Heart left ventricle (tissue), 13 donors: ENCODE data around the gene KLF15.

Experiments used
- POLR2A ChIP-seq, 2 donors: fragments of 450-650 bp; IDR thresholded peaks; one replicate each; pipeline ENCODE4 v1.6.1; 2017; ENCODE audit warnings: antibody characterized with exemption in 2 of 2, mild to moderate bottlenecking in 2 of 2, moderate library complexity in 2 of 2
- TF ChIP-seq, protein P1 (sequence below), 12 donors: fragments of 200-600 bp; sonication (generic) in 4 of 12; IDR thresholded peaks; one replicate each; pipeline versions ENCODE4 v1.5.0 to v1.8.0; 2018 to 2022; ENCODE audit warnings: antibody characterized with exemption in 12 of 12, mild to moderate bottlenecking in 5 of 12
- donor health status: ischemic (EF 13 %, LVEDD 7.1; RV severe dilation, severe dysfunction).
- donor health status: DM: no; HTN: yes; CAD: no.
- donor health status: DM: no; HTN: no; CAD: no.
- donor health status: ischemic (EF 25% LVEDD 6.9; RV normal size, moderate dysfunction).
- donor health status: ischemic (EF 25% LVEDD 5.7; RV mildly dilated, moderate dysfunction).
- donor health status: ischemic (EF 35%, LVEDD 5.7; RV mildly dilated, moderate dysfunction).
- donor health status: nonischemic (EF 11% LVEDD 7.7; RV severe dilation, severe dysfunction).
- donor health status: DM: yes; HTN: yes; CAD: no.
- donor health status: PGD.
- donor health status: ischemic (EF 29% LVEDD 5.4; RV normal size, mild dysfunction).
- donor health status: nonischemic (EF 23%, LVEDD 6.1; RV moderate dilation, normal function).

- TF ChIP-seq POLR2A (IDR thresholded peaks at IDR 0.05) = no peak
- TF ChIP-seq, protein P1, sequence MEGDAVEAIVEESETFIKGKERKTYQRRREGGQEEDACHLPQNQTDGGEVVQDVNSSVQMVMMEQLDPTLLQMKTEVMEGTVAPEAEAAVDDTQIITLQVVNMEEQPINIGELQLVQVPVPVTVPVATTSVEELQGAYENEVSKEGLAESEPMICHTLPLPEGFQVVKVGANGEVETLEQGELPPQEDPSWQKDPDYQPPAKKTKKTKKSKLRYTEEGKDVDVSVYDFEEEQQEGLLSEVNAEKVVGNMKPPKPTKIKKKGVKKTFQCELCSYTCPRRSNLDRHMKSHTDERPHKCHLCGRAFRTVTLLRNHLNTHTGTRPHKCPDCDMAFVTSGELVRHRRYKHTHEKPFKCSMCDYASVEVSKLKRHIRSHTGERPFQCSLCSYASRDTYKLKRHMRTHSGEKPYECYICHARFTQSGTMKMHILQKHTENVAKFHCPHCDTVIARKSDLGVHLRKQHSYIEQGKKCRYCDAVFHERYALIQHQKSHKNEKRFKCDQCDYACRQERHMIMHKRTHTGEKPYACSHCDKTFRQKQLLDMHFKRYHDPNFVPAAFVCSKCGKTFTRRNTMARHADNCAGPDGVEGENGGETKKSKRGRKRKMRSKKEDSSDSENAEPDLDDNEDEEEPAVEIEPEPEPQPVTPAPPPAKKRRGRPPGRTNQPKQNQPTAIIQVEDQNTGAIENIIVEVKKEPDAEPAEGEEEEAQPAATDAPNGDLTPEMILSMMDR (IDR thresholded peaks at IDR 0.05) = no peak
Measured at GRCh38 chr3:126321490-126321889, 35.7 kb downstream of the KLF15 start.
